ENCODE results near the gene POPDC3.

POPDC3 gene

DNA sequence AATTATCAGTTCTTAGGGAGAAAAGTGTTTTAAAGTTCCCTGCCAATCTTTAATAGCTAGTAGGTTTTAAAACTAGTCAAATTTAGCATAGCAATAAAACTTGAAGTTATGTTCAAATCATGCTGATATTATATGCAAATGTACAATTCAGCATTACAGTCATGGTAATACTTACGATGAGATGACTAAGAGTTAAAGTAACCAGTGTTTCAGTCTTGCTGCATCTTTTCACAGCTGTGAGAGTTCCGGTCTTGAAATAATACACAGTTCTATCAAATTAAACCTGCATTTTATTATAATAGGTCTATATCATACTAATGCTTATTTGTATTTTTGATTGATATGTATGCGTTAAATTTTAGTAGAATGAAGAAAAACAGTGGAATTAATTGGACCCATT, 26.1 kb downstream of the POPDC3 start:
- in situ Hi-C loops (cut with MboI; ENCODE audit: low sequenced_read_pairs) = no loop called here

DNA sequence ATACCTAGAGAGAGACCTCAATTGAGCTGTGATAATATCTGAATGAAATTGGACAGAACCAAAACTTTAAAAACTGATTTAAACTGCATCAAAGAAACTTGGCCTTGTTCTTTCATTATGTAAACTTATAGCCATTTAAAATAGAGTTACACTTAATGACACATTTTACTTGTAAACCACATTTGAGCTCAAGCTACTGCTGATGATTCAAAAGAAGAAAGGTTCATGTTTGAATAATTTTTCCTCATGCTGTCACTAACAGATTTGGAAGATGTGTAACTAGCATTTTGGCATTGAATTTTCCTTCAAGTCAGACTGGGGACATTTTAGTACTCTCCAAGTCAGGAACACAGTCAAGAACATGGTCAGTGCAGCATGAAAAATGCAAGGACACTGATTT, 26.9 kb downstream of the POPDC3 start:
- in situ Hi-C loops (cut with MboI; ENCODE audit: low sequenced_read_pairs) = no loop called here

DNA sequence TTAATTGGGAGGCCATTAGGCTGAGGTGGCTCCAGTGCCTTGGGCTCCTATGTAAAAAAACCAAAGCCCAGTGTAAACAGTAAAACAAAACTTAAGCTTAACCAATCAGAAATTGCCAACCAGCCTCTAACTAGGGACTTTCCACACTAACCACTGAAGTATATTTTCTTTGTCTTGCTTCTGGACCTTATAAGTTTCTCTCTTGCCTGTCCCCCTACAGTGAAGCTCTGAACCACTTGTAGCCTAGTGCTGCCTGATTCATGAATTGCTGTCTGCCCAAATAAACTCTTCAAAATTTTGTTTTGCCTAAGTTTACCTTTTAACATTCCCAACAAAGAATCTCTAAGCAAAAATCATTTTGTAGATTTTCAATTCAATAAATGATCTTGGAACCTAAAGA, 28.2 kb downstream of the POPDC3 start:
- in situ Hi-C loops (cut with MboI; ENCODE audit: low sequenced_read_pairs) = no loop called here

DNA sequence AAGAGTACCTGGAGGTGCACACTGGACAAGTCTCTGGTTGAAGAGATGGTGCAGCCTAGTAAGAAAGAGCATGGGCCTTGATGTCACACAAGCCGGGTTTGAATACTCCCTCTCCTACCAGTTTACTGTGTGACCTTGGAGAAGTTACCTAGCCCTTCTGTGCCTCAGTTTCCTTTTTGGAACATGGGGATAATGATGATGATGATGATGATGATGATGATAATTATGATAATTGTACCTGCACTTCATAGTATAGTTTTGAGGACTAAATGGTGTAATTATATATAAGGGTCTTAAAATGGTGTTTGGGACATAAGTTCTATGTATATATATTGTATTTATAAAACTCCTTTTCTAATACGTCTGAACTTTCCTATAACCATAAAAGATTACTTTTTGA, 41.7 kb downstream of the POPDC3 start:
- in situ Hi-C loops (cut with MboI; ENCODE audit: low sequenced_read_pairs) = no loop called here

DNA sequence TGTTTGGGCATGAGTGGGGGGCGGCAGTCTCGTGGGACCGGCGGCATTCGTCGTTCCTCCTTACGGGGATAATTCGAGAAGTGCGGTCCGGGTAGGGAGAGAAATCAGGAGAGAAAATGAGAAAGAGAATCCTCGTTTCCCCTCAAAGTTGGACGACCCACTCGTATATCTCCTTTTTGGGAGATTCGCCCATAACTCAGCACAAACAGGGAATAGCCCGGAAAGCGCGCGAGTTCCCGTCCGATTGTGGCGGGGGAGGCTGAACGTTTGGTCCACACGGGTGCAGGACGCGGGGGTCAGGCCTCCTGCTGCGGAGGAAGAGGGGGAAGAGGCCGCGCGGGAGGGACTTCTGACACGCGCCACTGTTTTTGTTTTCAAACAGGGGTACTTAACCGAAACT, 42.4 kb downstream of the POPDC3 start:
- in situ Hi-C loops (cut with MboI; ENCODE audit: low sequenced_read_pairs) = no loop called here

DNA sequence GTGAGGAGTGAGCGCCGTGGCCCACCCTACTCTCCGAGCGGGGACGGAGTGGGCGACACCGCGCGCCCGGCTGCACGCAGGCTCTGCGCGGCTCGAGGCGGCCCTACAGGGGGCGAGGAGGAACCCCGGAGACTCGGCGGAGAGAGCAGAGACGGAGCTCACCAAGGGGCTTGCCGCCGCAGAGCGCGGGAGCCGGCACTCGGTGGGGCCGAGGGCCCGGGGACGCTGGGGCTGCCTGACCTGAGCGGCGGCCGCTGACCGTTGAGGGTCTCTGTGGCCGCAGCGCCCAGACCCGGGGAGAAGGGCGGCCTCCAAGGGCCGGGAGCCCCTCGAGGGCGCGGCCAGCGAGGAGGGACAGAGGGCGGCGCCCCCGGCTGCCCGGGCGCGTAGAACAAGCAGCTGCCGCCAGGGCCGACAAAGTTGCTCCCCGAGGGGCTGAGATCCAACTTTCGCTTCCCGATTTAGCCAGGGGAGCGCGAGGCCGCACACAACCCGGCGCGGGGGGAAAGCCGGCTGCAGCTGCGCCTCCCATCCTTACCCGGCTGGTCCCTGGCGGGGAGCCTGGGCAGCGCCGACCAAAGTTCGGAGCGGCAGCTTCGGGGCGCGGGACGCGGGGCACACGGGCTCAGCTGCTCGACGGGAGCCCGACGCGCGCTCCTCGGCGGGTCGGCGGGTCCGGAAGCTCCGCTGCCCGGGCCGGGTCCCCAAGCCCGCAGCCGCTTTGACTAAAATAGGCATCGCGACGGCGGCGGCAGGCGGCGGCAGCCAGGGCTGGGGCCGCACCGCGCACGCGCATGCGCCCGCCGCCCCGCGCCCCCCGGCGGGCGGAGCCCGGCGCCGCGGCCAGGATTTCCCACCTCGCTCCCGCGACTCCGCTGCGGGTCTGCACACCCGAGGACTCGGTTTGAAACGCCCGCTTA, 43.1 kb downstream of the POPDC3 start:
- in situ Hi-C loops (cut with MboI; ENCODE audit: low sequenced_read_pairs) = no loop called here

DNA sequence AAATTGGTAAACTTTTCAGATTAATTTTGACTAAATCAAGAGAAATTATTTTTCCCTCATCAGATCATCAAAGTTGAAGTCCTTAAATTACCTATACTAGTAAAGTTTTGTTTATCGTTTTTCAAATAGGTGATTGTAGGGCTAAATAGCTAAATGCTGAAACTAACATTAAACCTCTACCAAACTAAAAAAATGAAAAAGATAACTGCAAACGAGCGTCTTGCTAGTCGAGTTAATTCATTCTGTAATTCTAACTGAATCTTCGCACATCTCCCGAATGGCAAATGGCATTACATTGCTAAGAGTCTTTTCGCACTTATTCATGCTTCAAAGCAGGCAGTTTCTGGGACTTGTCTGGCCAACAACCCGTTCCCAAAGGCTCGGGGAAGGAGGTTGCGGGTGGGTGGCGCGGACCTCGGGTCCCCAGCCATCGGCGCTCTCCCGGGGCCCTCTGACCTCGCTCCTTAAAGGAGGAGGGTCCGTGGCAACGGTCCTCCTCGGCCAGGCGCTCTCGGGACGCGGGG, 43.8 kb downstream of the POPDC3 start:
- in situ Hi-C loops (cut with MboI; ENCODE audit: low sequenced_read_pairs) = no loop called here

DNA sequence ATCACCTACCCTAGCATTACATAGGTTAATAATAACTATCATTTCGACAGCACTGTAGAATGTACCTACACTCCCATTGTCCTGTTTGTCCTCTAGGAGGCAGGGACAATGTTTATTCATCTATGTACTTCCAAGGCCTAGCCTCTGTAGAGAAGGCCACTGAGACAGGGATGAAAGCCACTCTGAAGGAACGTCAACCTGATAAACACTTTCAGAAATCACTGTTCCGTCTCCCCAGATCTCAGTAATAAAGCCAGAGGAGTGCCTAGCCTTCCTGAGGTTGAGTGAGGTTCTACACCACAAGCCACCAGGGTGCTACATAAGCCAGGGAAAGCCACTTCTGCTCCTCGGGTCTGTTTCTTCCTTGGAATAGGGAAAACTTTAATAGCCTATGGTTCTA, 44.8 kb downstream of the POPDC3 start:
- in situ Hi-C loops (cut with MboI; ENCODE audit: low sequenced_read_pairs) = no loop called here

DNA sequence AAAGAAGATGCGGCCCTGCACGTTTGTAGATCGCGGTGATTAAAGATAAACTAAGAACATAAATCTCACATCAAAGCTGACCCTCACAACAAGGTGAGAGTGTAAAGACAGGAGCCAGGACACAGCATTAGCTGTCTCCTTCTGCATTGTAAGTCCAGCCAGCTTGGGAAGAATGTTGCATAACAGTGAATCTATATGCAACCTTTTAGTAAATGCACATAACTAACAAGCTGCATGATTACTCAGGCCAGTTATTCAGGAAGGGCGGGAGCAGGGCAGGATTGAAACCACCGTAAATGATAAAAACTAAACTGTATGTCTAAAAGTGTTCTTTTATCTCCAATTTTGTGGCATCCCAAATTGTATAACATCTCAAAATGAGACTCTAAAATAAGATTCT, 57.1 kb downstream of the POPDC3 start:
- in situ Hi-C loops (cut with MboI; ENCODE audit: low sequenced_read_pairs) = no loop called here

DNA sequence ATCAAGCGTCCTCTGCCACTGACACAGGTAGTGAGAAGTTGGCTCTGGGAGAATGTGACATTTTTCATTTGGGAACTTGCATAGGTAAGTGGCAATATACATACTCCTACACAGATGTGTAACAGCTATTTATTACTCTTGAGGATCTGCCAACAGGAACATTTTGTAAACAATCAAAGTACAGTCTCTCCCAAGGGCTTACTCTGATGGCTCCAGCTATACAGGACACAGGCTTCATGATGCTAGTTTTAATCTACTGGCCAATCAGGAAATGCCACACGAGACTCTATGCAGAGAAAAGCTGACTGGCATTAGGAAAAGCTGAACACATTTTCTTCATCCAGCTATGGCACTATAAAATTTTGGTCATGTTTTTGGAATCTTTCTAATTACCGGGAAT, 57.8 kb downstream of the POPDC3 start:
- in situ Hi-C loops (cut with MboI; ENCODE audit: low sequenced_read_pairs) = no loop called here

DNA sequence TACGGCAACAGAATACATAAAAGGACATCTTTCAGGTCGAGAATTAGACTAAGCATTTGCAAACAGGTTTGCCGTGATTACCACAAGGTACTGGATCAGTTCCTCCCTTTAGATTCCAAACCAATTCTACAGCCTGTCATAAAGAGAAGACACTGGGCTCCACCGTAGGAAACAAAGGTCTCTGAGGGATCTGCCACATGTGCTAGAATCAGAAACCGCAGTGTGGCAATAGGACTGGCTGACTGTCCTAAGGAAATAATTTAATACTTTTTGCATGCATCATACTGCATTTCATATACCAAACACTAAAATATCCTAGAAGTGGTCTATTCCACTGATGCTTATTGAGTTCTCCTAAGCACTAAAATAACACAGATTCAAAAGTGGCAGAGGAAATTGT, 59.2 kb downstream of the POPDC3 start:
- in situ Hi-C loops (cut with MboI; ENCODE audit: low sequenced_read_pairs) = no loop called here

DNA sequence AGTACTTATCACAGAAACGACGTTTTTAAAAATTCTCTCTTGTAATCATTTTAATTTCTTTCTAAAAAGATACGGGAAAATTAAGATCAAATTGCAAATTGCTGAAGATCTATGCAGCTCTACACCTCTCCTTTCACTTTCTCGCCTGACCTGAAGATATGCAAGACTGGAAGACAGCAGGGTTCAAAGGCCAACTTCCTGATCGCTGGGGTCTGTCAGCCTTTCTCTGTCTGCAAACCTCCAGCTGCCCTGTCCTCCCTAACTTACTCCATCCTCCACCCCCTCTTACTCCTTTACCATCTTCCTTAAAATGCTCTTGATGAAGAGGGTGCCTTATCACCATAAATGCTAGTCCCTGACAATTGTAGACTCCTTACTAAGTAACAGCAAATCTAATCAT, 63.7 kb downstream of the POPDC3 start:
- in situ Hi-C loops (cut with MboI; ENCODE audit: low sequenced_read_pairs) = no loop called here

DNA sequence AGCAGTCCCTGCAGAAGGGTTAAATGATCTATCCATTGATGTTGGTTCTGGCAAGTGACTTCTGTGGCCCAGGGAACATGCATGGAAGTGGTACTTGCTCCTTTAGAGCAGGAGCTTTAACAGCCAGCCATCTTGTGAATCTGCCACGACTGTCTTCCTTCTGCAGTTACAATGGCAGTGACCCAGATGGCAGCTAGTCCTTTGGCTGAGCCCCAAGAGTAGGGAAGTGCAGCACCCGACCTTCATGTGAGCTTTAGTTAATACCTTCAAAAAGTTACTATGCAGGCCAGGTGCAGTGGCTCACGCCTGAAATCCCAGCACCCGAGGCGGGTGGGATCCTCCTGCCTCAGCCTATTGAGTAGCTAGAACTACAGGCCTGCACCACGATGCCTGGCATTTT, 66.4 kb downstream of the POPDC3 start:
- in situ Hi-C loops (cut with MboI; ENCODE audit: low sequenced_read_pairs) = no loop called here

DNA sequence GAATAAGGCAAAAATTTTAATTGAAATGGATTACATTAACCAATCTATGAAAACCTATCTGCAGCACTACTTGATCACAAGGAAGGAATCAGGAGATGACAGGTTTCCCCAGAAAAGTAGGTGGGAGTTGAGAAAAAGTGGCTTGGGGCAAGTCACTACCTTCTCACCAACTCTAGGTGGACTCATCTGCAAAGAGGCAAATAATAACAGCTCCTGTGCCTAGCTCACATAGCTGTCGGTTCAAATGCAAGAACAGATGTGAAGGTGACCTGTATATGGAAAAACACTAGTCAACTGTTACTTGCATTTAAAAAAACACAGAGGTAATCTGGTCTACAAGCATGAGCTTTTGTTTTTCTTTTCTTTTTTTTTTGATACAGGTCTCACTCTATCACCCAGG, 67.2 kb downstream of the POPDC3 start:
- in situ Hi-C loops (cut with MboI; ENCODE audit: low sequenced_read_pairs) = no loop called here

DNA sequence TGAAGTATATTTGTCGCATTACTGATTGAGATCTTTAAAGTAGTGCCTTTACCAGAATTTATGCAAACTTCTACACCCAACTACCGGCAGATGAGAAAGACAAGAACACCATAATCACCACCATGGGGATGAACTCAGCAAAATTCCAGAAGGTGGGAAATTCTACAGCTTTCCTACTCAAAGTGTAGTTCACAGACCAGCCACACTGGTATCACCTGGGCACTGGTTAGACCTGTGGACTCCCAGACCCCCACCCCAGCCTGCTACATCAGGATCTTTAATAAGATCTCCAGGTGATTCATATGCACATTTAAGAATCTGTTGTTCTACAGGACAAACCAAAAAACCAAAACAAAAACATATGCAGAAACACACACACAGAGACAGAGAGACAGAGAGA, 67.9 kb downstream of the POPDC3 start:
- in situ Hi-C loops (cut with MboI; ENCODE audit: low sequenced_read_pairs) = no loop called here

DNA sequence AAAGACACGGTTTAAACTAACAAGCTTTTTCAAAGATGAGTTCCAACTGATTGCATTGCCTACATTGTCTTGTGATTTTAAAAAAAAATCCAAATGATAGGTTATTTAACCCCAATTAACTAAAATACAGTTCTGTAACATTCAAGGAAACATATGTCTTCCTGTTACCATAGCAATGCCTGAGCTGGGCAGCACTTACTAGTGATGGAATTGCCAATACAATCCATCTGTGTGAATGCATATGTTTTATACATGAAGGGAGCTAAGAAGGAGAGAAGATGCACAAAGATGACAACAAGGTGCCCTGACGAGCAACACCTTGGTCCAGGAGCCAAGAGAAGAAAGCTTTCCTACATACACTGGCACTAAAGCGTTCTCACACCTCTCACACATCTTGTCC, 68.7 kb downstream of the POPDC3 start:
- in situ Hi-C loops (cut with MboI; ENCODE audit: low sequenced_read_pairs) = no loop called here

DNA sequence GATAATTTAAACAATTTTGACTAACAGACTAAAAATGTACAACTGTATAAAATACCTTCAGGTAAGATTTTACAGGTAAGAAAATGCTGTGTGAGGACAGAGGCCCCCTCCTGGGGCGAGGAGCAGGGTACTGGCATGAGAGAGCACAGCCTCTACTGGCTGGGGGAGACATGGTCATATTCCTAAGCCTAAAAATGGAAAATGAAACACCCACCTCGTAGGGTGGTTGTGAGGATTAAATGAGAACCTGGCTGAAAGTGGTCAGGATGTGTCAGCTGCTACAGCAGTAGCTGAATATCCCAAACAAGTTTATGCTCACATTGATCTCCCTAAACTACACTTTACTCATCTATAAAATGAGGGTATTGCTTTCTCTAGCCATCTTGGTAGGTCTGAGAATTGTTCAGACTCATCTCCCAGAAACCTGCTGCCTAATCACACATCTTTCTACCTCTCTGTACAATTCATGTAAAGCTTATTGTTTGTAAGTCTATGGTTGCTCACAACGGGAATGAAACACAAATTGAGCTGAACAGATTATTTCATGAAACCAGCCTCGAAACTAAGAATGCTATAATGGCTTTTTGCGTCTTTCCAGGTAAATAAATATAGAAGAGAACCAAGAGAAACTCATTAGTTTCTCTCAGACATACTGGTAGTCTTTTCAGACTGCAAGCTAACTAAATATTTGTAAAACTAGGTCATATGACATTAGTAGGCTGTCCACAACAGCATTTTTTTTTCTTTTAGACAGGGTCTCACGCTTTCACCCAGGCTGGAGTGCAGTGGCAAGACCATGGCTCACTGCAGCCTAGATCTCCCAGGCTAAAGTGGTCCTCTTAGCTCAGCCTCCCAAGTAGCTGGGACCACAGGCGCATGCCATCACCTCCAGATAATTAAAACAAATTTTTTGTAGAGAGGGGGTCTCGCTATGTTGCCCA, 69.6 kb downstream of the POPDC3 start:
- in situ Hi-C loops (cut with MboI; ENCODE audit: low sequenced_read_pairs) = no loop called here

DNA sequence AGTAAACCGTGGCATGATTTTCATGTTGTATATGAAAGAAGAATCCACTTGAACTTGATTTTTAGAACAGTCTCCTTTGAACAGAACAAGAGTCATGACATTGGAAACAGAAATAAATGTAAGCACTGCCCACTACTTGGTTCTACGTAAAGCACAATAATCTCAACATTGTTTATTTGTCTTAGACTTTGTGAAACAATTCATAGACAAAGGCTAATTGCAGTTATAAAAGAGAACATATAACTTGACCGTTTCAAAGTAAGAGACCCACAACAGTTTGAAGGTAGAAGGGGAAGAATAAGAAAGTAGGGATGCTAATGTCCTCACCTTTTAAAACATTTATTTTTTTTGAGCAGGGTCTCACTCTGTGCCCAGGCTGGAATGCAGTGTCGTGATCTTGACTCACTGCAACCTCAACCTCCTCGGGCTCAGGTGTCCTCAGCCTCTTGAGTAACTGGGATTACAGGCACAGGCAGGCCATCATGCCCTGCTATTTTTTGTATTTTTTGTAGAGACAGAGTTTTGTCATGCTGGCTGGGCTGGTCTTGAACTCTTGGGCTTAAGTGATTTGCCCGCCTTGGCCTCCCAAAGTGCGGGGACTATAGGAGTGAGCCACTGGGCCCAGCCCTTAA, 71.1 kb downstream of the POPDC3 start:
- in situ Hi-C loops (cut with MboI; ENCODE audit: low sequenced_read_pairs) = no loop called here
